PFSK-1 (cell line): ENCODE data around the gene TRPM3.

Experiments used
- POLR2AphosphoS5 ChIP-seq: IDR thresholded peaks from 2 replicates; pipeline ENCODE4 v1.6.1; 2012; ENCODE audit warnings: low read depth, mild to moderate bottlenecking, control low read depth, low read length, moderate library complexity
- REST ChIP-seq, 2 experiments: IDR thresholded peaks; 2 replicates each; pipeline versions ENCODE4 v1.6.1 to v1.8.0; 2011 to 2012; ENCODE audit warnings: low read depth in 2 of 2, low read length in 2 of 2, control low read depth in 1 of 2, inconsistent platforms in 1 of 2, mild to moderate bottlenecking in 1 of 2, moderate library complexity in 1 of 2; ENCODE audit not compliant: insufficient read depth in 1 of 2

- TF ChIP-seq POLR2AphosphoS5 (no peak), REST (IDR thresholded peaks at IDR 0.05; ENCODE audit: insufficient read depth in 1 of 2, low read depth in 2 of 2, low read length in 2 of 2) (no peak)
Measured at GRCh38 chr9:71058660-71059059, 62.8 kb downstream of the TRPM3 start.
